ENCODE data around the gene PRKCH. TPM values are rescaled to one million over a fixed set of nuclear protein-coding genes. Genes with fewer than 3 reads are reported as not detected.

PRKCH gene
- total and polyA plus RNA-seq, 2 donors (not counting 3 experiments of a cell fraction or from before 2014, with no cell fraction given), result 97.7 to 103 TPM

GRCh38 chr14:61387076-61387475 is 65.7 kb downstream of the PRKCH start:
- H4K20me1 ChIP-seq (replicated peaks; ENCODE audit: control insufficient read depth, extremely low read depth, insufficient read depth, low read length), result peaks cover 3% of the 10 kb centered on the region
- TF ChIP-seq POLR2AphosphoS5 (IDR thresholded peaks at IDR 0.05; ENCODE audit: insufficient read depth, low read depth, low read length), result no peak
- TF ChIP-seq MAX (IDR thresholded peaks at IDR 0.05; ENCODE audit: insufficient read depth, insufficient read length), result no peak
- TF ChIP-seq FOS (IDR thresholded peaks at IDR 0.05; ENCODE audit: borderline replicate concordance, insufficient read depth, low read length), result no peak
- no peak for TF ChIP-seq MYC (IDR thresholded peaks at IDR 0.05; ENCODE audit: low read depth, low read length)
- TF ChIP-seq EZH2 (IDR thresholded peaks at IDR 0.05; ENCODE audit: borderline replicate concordance, low read depth, low read length, severe bottlenecking), result no peak
- TF ChIP-seq POLR2A (IDR thresholded peaks at IDR 0.05; ENCODE audit: low read depth, low read length), result no peak
- no peak for TF ChIP-seq CTCF (IDR thresholded peaks at IDR 0.05; ENCODE audit: extremely low read depth in 1 of 2, insufficient read depth in 1 of 2, low read depth in 1 of 2, low read length in 2 of 2)
- TF ChIP-seq JUN (IDR thresholded peaks at IDR 0.05; ENCODE audit: borderline replicate concordance, insufficient read depth, insufficient read length, low read depth), result no peak
- no peak for TF ChIP-seq GATA2 (IDR thresholded peaks at IDR 0.05; ENCODE audit: insufficient read depth, insufficient read length, low read depth, low read length)
- H3K27me3 ChIP-seq (ENCODE audit: control insufficient read depth in 2 of 2, insufficient read depth in 2 of 2, low read length in 2 of 2), result no peaks in the 10 kb centered on the region
- H2AFZ ChIP-seq (ENCODE audit: low read depth, low read length), result no peak overlapping the region
- dilution Hi-C loops (cut with MboI; ENCODE audit: extremely low pct_ligation_motif_present, low sequenced_read_pairs) (no loop called here), intact Hi-C loops (cut with micrococcal nuclease) (no loop called here)
- no peak for DNase-seq (ENCODE audit: low read depth, low spot score)
- H3K27ac ChIP-seq (ENCODE audit: insufficient read depth, low read depth, low read length), result no peak overlapping the region
- no peak overlapping the region for H3K4me2 ChIP-seq (ENCODE audit: insufficient read depth, low read length)
- CTCF ChIA-PET, result interaction anchor here (1.2 kb wide), 1 partner anchor 91 kb away, joined by 5 read pairs; no protein-coding TSS in a partner anchor
- H3K4me1 ChIP-seq (ENCODE audit: control insufficient read depth, extremely low read depth, insufficient read depth, low read length), result peaks cover 29% of the 10 kb centered on the region
- H3K36me3 ChIP-seq (ENCODE audit: control insufficient read depth in 2 of 2, extremely low read depth in 1 of 2, insufficient read depth in 2 of 2, low read length in 2 of 2), result no peaks in the 10 kb centered on the region
- no peak overlapping the region for H3K4me3 ChIP-seq (replicated peaks in 1 of 3; ENCODE audit: insufficient read depth in 1 of 3, low read depth in 1 of 3, low read length in 3 of 3)
- POLR2A ChIA-PET, result no interaction called here
- no peak for FAIRE-seq
- H3K9ac ChIP-seq (replicated peaks; ENCODE audit: extremely low read depth, insufficient read depth, low read length), result no peak overlapping the region
- H3K79me2 ChIP-seq (ENCODE audit: control insufficient read depth, insufficient read depth, low read length), result peaks cover 76% of the 10 kb centered on the region
- BruUV-seq (replicated peaks), result no TSS peak
- H3K9me1 ChIP-seq (replicated peaks; ENCODE audit: control insufficient read depth, extremely low read depth, insufficient read depth, low read length), result no peaks in the 10 kb centered on the region
- no peaks in the 10 kb centered on the region for H3K9me3 ChIP-seq (replicated peaks; ENCODE audit: control insufficient read depth, insufficient read depth, low read length)
